GM23338 (cell line): ENCODE measurements around the gene NXPH3. TPM values are rescaled to one million over a fixed set of nuclear protein-coding genes. Genes with fewer than 3 reads are reported as not detected.
A peak's percentile ranks its signal among the peaks of the same experiment; 100 is the strongest.

Source experiments
- ATAC-seq: fragments of 200-7000 bp; cut with Tn5 transposase; 3 replicates; pipeline ENCODE4 v1.9.1; 2020
- DNase-seq: peaks from one replicate; pipeline ENCODE4 v3.0.0-alpha.2; 2015; ENCODE audit warnings: low spot score
- H2AFZ ChIP-seq: fragments of 200-600 bp; sonication (generic); 2 replicates; pipeline ENCODE4 v1.8.0; 2016; ENCODE audit warnings: antibody characterized with exemption, mild to moderate bottlenecking, moderate library complexity
- H3F3A ChIP-seq: fragments of 200-600 bp; sonication (generic); replicated peaks from 2 replicates; pipeline ENCODE4 v1.8.0; 2017; ENCODE audit warnings: antibody characterized with exemption, mixed run types, low read depth
- H3K27ac ChIP-seq: fragments of 200-600 bp; sonication (generic); 2 replicates; pipeline ENCODE4 v1.6.1; 2016; ENCODE audit warnings: low read depth
- H3K27me3 ChIP-seq: fragments of 200-600 bp; sonication (generic); 2 replicates; pipeline ENCODE4 v1.8.0; 2016; ENCODE audit warnings: mild to moderate bottlenecking, mixed run types, moderate library complexity; ENCODE audit not compliant: insufficient read depth
- H3K36me3 ChIP-seq: fragments of 200-600 bp; sonication (generic); 2 replicates; pipeline ENCODE4 v1.8.0; 2016; ENCODE audit warnings: mild to moderate bottlenecking; ENCODE audit not compliant: insufficient read depth
- H3K4me1 ChIP-seq: fragments of 200-600 bp; sonication (generic); 2 replicates; pipeline ENCODE4 v1.8.0; 2016; ENCODE audit warnings: mild to moderate bottlenecking, moderate library complexity; ENCODE audit not compliant: insufficient read depth
- H3K4me2 ChIP-seq: fragments of 200-600 bp; sonication (generic); 2 replicates; pipeline ENCODE4 v1.7.1; 2017; ENCODE audit warnings: mixed run types
- H3K4me3 ChIP-seq: fragments of 200-600 bp; sonication (generic); 2 replicates; pipeline ENCODE4 v1.6.1; 2016; ENCODE audit warnings: mixed run types
- H3K79me2 ChIP-seq: fragments of 200-600 bp; sonication (generic); replicated peaks from 2 replicates; pipeline ENCODE4 v1.8.0; 2017; ENCODE audit warnings: mild to moderate bottlenecking; ENCODE audit not compliant: insufficient read depth
- H3K9me2 ChIP-seq: fragments of 200-600 bp; sonication (generic); 2 replicates; pipeline ENCODE4 v1.8.0; 2017; ENCODE audit not compliant: insufficient read depth
- H4K20me1 ChIP-seq: fragments of 200-600 bp; sonication (generic); replicated peaks from 2 replicates; pipeline ENCODE4 v1.8.0; 2017; ENCODE audit warnings: mild to moderate bottlenecking; ENCODE audit not compliant: insufficient read depth
- H3K27ac Mint-ChIP-seq: 2 replicates; pipeline ENCODE4 v1.8.0; 2020; ENCODE audit warnings: inconsistent platforms, mild to moderate bottlenecking, moderate library complexity, mixed read lengths
- H3K27me3 Mint-ChIP-seq: 3 replicates; pipeline ENCODE4 v1.8.0; 2022; ENCODE audit warnings: low read depth, mild to moderate bottlenecking, moderate library complexity, mixed read lengths, inconsistent platforms; ENCODE audit not compliant: insufficient read depth, poor library complexity
- H3K36me3 Mint-ChIP-seq: 3 replicates; pipeline ENCODE4 v1.8.0; 2021; ENCODE audit warnings: low read depth, mild to moderate bottlenecking, inconsistent platforms, moderate library complexity, mixed read lengths
- H3K4me1 Mint-ChIP-seq: 3 replicates; pipeline ENCODE4 v1.8.0; 2020; ENCODE audit warnings: mild to moderate bottlenecking, inconsistent platforms, mixed read lengths
- H3K4me3 Mint-ChIP-seq: 3 replicates; pipeline ENCODE4 v1.8.0; 2021; ENCODE audit warnings: moderate library complexity, mild to moderate bottlenecking, inconsistent platforms, mixed read lengths
- H3K9me3 Mint-ChIP-seq: 3 replicates; pipeline ENCODE4 v1.8.0; 2020; ENCODE audit warnings: moderate library complexity, mild to moderate bottlenecking, inconsistent platforms, mixed read lengths
- CREB1 ChIP-seq: fragments of 250-450 bp; sonication (Bioruptor Pico); IDR thresholded peaks from 2 replicates; pipeline ENCODE4 v1.5.0; 2020; ENCODE audit warnings: low read depth, mild to moderate bottlenecking, moderate library complexity
- JUNB ChIP-seq: IDR thresholded peaks from one replicate; pipeline ENCODE4 v1.6.1; 2016; ENCODE audit warnings: antibody characterized with exemption; ENCODE audit not compliant: unreplicated experiment
- NANOG ChIP-seq: IDR thresholded peaks from 2 replicates; pipeline ENCODE4 v1.6.1; 2016; ENCODE audit warnings: antibody characterized with exemption, borderline replicate concordance
- STAT1 ChIP-seq: IDR thresholded peaks from one replicate; pipeline ENCODE4 v1.6.1; 2016; ENCODE audit warnings: antibody characterized with exemption; ENCODE audit not compliant: unreplicated experiment
- polyA plus RNA-seq: library from polyadenylated mRNA; unstranded; fragments of >200 nt; fragmentation: Nextera tagmentation; extraction: Ambion mirVana; gene quantifications from 2 replicates; pipeline ENCODE4 v1.2.1, GENCODE V29; 2016
- total RNA-seq: library from RNA; depleted of rRNA; stranded (reverse); fragments of >200 nt; shearing (Covaris generic); gene quantifications from 2 replicates; pipeline ENCODE4 v1.2.3, GENCODE V29; 2014
- TF ChIP-seq, protein P1 (sequence below), 2 experiments: fragments of 200-600 bp in 1 of 2; sonication (generic) in 1 of 2; conservative IDR thresholded peaks; 2 replicates each; pipeline versions ENCODE4 v1.5.1 to v1.6.1; 2016 to 2017; ENCODE audit warnings: antibody characterized with exemption in 2 of 2, low read depth in 2 of 2, mild to moderate bottlenecking in 2 of 2, moderate library complexity in 1 of 2
- TF ChIP-seq, protein P2 (sequence below): fragments of 250-450 bp; sonication (Bioruptor Pico); IDR thresholded peaks from 2 replicates; pipeline ENCODE4 v1.5.0; 2020; ENCODE audit warnings: mild to moderate bottlenecking, moderate library complexity
- TF ChIP-seq, protein P3 (sequence below): IDR thresholded peaks from one replicate; pipeline ENCODE4 v1.6.1; 2018; ENCODE audit warnings: antibody characterized with exemption; ENCODE audit not compliant: unreplicated experiment
- TF ChIP-seq, protein P4 (sequence below): IDR thresholded peaks from 2 replicates; pipeline ENCODE4 v1.6.1; 2016; ENCODE audit warnings: antibody characterized with exemption

NXPH3 gene
- total and polyA plus RNA-seq, 2 experiments from 2014 or later = 0.23 to 2.7 TPM

DNA sequence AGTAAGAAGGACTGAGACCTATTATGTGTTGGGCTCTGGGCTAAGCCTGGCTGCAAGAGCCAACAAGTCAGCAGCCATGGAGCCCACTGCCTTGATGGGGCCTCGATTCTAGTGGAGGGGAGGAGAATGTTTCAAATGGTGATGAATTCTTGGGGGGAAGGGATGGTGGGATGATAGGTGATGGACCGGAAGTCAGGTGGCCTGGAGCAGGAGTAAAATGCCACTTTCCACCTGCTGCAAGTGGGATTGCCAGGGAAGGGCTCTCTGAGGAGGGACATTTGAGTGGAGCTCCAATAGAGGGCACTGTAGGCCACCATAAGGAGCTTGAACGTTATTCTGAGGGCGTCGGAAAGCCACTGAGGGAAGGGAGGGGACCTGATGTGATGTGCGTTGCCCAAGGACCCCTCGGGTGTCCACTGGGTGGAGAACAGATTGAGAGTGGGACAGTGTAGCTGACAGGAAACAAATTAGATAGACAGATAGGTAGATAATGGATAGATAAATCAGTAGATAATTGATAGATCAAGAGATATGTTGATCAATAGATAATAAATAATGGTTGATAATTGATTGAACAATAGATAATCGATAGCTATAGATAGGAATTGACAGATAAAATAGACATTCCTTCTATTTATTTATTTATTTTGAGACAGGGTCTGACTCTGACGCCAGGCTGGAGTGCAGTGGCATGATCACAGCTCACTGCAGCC lies 18.2 kb upstream of the NXPH3 start:
- Histone ChIP-seq H3K36me3 (no peaks in the 10 kb centered on the region), H3K4me2 (no peak overlapping the region), H3K27me3 (no peaks in the 10 kb centered on the region; the same call in 1 of the 2 replicates), H3K4me1 (no peaks in the 10 kb centered on the region; the same call in 1 of the 2 replicates), H3F3A (no peaks in the 10 kb centered on the region), H3K4me3 (no peak overlapping the region), H2AFZ (no peak overlapping the region), H4K20me1 (no peaks in the 10 kb centered on the region), H3K9me2 (no peaks in the 10 kb centered on the region), H3K79me2 (no peaks in the 10 kb centered on the region), H3K27ac (no peak overlapping the region)
- no peak overlapping the region for H3K4me3 Mint-ChIP-seq
- ATAC-seq (peak; percentile 69), DNase-seq (peak; percentile 92)
- H3K9me3 Mint-ChIP-seq = no peaks in the 10 kb centered on the region
- peaks cover 12% of the 10 kb centered on the region for H3K4me1 Mint-ChIP-seq
- no peaks in the 10 kb centered on the region for H3K36me3 Mint-ChIP-seq
- TF ChIP-seq CREB1 (CRISPR knock-in tag) (no peak), NANOG (no peak)
- TF ChIP-seq, protein P1, sequence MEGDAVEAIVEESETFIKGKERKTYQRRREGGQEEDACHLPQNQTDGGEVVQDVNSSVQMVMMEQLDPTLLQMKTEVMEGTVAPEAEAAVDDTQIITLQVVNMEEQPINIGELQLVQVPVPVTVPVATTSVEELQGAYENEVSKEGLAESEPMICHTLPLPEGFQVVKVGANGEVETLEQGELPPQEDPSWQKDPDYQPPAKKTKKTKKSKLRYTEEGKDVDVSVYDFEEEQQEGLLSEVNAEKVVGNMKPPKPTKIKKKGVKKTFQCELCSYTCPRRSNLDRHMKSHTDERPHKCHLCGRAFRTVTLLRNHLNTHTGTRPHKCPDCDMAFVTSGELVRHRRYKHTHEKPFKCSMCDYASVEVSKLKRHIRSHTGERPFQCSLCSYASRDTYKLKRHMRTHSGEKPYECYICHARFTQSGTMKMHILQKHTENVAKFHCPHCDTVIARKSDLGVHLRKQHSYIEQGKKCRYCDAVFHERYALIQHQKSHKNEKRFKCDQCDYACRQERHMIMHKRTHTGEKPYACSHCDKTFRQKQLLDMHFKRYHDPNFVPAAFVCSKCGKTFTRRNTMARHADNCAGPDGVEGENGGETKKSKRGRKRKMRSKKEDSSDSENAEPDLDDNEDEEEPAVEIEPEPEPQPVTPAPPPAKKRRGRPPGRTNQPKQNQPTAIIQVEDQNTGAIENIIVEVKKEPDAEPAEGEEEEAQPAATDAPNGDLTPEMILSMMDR (conservative IDR thresholded peaks at IDR 0.05; ENCODE audit: low read depth in 2 of 2) = peak; percentile 70 to 89
- no peak overlapping the region for H3K27ac Mint-ChIP-seq
- peaks cover 20% of the 10 kb centered on the region for H3K27me3 Mint-ChIP-seq

DNA sequence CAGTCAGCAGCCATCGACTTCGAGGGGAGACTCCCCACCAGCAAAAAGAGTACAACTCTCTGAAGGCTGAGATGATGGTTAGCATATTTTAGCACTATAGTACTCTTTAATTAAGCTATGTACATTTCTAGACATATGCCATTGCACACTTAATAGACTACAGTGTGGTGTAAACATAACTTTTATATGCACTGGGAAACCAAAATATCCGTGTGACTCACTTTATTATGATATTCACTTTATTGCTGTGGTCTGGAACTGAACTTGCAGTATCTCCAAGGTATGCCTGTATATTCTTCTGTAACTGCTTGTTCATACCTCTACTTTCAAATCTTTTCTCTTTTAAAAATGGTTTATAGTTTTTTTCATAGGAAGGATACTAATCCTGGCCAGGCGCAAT lies 11.0 kb upstream of the NXPH3 start:
- no peak for ATAC-seq
- Histone ChIP-seq H3K4me1 (0 out of 2 replicates have a peak, but pooled peaks cover 3% of the 10 kb centered on the region), H3K9me2 (no peaks in the 10 kb centered on the region), H3K4me2 (no peak overlapping the region), H3K27ac (no peak overlapping the region), H2AFZ (no peak overlapping the region), H4K20me1 (no peaks in the 10 kb centered on the region), H3F3A (peaks cover 6% of the 10 kb centered on the region), H3K79me2 (no peaks in the 10 kb centered on the region), H3K27me3 (no peaks in the 10 kb centered on the region), H3K4me3 (no peak overlapping the region), H3K36me3 (no peaks in the 10 kb centered on the region)
- Mint-ChIP-seq H3K36me3 (no peaks in the 10 kb centered on the region), H3K4me1 (peaks cover 8% of the 10 kb centered on the region; the same call in 2 of the 3 replicates), H3K4me3 (no peak overlapping the region), H3K27me3 (peaks cover 13% of the 10 kb centered on the region), H3K27ac (no peak overlapping the region), H3K9me3 (no peaks in the 10 kb centered on the region)
- DNase-seq = no peak
- TF ChIP-seq, protein P2, sequence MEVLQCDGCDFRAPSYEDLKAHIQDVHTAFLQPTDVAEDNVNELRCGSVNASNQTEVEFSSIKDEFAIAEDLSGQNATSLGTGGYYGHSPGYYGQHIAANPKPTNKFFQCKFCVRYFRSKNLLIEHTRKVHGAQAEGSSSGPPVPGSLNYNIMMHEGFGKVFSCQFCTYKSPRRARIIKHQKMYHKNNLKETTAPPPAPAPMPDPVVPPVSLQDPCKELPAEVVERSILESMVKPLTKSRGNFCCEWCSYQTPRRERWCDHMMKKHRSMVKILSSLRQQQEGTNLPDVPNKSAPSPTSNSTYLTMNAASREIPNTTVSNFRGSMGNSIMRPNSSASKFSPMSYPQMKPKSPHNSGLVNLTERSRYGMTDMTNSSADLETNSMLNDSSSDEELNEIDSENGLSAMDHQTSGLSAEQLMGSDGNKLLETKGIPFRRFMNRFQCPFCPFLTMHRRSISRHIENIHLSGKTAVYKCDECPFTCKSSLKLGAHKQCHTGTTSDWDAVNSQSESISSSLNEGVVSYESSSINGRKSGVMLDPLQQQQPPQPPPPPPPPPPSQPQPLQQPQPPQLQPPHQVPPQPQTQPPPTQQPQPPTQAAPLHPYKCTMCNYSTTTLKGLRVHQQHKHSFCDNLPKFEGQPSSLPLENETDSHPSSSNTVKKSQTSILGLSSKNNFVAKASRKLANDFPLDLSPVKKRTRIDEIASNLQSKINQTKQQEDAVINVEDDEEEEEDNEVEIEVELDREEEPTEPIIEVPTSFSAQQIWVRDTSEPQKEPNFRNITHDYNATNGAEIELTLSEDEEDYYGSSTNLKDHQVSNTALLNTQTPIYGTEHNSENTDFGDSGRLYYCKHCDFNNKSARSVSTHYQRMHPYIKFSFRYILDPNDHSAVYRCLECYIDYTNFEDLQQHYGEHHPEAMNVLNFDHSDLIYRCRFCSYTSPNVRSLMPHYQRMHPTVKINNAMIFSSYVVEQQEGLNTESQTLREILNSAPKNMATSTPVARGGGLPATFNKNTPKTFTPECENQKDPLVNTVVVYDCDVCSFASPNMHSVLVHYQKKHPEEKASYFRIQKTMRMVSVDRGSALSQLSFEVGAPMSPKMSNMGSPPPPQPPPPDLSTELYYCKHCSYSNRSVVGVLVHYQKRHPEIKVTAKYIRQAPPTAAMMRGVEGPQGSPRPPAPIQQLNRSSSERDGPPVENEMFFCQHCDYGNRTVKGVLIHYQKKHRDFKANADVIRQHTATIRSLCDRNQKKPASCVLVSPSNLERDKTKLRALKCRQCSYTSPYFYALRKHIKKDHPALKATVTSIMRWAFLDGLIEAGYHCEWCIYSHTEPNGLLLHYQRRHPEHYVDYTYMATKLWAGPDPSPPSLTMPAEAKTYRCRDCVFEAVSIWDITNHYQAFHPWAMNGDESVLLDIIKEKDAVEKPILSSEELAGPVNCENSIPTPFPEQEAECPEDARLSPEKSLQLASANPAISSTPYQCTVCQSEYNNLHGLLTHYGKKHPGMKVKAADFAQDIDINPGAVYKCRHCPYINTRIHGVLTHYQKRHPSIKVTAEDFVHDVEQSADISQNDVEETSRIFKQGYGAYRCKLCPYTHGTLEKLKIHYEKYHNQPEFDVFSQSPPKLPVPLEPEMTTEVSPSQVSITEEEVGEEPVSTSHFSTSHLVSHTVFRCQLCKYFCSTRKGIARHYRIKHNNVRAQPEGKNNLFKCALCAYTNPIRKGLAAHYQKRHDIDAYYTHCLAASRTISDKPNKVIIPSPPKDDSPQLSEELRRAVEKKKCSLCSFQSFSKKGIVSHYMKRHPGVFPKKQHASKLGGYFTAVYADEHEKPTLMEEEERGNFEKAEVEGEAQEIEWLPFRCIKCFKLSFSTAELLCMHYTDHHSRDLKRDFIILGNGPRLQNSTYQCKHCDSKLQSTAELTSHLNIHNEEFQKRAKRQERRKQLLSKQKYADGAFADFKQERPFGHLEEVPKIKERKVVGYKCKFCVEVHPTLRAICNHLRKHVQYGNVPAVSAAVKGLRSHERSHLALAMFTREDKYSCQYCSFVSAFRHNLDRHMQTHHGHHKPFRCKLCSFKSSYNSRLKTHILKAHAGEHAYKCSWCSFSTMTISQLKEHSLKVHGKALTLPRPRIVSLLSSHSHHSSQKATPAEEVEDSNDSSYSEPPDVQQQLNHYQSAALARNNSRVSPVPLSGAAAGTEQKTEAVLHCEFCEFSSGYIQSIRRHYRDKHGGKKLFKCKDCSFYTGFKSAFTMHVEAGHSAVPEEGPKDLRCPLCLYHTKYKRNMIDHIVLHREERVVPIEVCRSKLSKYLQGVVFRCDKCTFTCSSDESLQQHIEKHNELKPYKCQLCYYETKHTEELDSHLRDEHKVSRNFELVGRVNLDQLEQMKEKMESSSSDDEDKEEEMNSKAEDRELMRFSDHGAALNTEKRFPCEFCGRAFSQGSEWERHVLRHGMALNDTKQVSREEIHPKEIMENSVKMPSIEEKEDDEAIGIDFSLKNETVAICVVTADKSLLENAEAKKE (CRISPR knock-in tag) = no peak
- no peak for TF ChIP-seq NANOG
- no peak for TF ChIP-seq STAT1
- no peak for TF ChIP-seq JUNB
- TF ChIP-seq, protein P3, sequence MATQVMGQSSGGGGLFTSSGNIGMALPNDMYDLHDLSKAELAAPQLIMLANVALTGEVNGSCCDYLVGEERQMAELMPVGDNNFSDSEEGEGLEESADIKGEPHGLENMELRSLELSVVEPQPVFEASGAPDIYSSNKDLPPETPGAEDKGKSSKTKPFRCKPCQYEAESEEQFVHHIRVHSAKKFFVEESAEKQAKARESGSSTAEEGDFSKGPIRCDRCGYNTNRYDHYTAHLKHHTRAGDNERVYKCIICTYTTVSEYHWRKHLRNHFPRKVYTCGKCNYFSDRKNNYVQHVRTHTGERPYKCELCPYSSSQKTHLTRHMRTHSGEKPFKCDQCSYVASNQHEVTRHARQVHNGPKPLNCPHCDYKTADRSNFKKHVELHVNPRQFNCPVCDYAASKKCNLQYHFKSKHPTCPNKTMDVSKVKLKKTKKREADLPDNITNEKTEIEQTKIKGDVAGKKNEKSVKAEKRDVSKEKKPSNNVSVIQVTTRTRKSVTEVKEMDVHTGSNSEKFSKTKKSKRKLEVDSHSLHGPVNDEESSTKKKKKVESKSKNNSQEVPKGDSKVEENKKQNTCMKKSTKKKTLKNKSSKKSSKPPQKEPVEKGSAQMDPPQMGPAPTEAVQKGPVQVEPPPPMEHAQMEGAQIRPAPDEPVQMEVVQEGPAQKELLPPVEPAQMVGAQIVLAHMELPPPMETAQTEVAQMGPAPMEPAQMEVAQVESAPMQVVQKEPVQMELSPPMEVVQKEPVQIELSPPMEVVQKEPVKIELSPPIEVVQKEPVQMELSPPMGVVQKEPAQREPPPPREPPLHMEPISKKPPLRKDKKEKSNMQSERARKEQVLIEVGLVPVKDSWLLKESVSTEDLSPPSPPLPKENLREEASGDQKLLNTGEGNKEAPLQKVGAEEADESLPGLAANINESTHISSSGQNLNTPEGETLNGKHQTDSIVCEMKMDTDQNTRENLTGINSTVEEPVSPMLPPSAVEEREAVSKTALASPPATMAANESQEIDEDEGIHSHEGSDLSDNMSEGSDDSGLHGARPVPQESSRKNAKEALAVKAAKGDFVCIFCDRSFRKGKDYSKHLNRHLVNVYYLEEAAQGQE = no peak
- TF ChIP-seq, protein P4, sequence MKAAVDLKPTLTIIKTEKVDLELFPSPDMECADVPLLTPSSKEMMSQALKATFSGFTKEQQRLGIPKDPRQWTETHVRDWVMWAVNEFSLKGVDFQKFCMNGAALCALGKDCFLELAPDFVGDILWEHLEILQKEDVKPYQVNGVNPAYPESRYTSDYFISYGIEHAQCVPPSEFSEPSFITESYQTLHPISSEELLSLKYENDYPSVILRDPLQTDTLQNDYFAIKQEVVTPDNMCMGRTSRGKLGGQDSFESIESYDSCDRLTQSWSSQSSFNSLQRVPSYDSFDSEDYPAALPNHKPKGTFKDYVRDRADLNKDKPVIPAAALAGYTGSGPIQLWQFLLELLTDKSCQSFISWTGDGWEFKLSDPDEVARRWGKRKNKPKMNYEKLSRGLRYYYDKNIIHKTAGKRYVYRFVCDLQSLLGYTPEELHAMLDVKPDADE = no peak
- TF ChIP-seq CREB1 (CRISPR knock-in tag) = no peak
